GM18505 (cell line): ENCODE data around the gene CIT.

Experiments
- ATAC-seq: cut with Tn5 transposase; IDR thresholded peaks from one replicate; pipeline ENCODE4 v1.9.1; 2021; ENCODE audit not compliant: unreplicated experiment
- POLR2A ChIP-seq: IDR thresholded peaks from 4 replicates; pipeline ENCODE4 v1.6.1; 2011; ENCODE audit warnings: borderline replicate concordance; ENCODE audit not compliant: insufficient read depth, insufficient read length; ENCODE audit errors: extremely low read depth

CIT gene

DNA sequence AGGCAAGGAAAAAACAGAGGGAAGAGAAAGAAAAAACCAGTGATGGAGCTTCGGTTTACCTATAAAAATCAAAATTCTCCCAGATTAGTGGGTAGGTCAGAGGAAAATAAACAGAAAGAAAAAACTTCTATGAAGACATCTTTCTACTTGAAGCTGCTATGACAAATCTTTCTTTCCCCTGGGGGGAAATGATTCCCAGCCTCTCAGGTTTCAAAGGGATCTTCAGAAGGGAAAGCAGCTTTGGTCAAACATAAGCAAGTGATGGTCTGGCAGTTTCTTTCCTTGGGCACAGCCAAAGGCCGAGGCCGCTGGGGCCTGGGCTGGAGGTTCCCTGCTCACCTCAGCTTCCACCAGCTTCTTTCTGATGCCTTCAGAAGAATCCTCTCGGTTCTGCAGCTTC is 104.7 kb downstream of the CIT start:
- no peak for TF ChIP-seq POLR2A
- ATAC-seq: no peak

DNA sequence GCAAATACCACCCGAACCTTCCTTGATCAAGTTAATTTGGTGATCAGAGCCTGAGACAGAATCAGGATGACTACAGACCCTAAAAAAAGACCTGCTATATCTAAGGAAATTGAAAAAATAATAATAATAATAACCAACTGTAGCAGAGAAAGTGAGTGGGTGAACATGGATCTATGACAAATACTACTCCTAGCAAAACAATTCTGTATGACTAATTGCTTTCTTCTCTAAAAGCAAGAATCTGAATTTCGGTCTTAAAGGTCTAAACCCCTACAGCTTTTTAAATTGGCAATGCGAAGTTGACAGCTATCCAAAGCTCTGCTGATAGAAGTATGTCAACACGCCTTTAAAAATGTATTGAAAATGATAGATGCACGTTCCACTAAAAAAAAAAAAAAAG is 107.0 kb downstream of the CIT start:
- TF ChIP-seq POLR2A: no peak
- ATAC-seq: no peak

GRCh38 chr12:119762619-119763018 is 114.5 kb downstream of the CIT start:
- ATAC-seq: no peak
- TF ChIP-seq POLR2A: no peak

GRCh38 chr12:119758722-119759121 is 118.4 kb downstream of the CIT start:
- no peak for ATAC-seq
- no peak for TF ChIP-seq POLR2A

DNA sequence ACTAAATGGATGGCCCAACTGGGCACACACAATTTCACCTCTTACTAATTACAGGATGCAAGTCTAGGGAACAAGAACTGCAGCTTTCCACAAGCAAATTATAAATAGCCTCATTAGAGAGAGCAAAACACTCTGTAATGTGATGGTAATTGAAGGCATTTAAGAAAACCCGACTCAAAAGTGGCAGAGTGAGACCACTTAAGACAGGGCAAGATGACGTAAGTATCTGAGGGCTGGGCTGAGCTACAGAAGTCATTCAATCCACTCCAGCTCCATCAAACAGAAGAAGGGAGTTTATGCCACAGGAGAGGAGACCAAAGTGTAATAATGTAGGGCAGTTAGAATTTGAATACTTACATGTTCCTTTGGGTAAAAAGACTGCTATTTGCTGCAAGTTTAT is 118.9 kb downstream of the CIT start:
- no peak for TF ChIP-seq POLR2A
- no peak for ATAC-seq

DNA sequence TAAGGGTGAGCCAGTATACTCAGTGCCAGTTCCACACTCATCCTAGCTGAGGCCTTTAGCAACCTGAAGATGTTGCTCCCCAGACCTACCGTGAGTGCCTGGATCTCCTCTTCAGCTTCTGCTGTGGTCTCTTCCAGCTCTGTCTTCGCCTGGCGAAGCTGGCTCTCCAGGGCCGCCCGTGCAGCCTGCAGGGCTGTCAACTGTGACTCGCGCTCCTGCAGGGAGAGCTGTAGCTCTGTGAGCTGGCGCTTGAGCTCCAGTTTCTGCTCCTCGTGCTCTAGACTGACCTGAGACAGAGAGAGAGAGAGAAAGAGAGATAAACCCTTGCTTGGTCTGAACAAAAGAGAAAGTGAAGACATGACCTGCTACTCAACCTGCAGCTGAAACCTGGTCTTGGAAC is 125.2 kb downstream of the CIT start:
- TF ChIP-seq POLR2A: no peak
- ATAC-seq: no peak

- ATAC-seq: no peak
- TF ChIP-seq POLR2A: no peak
These were observed 127.5 kb downstream of the CIT start for GRCh38 chr12:119749666-119750065.

DNA sequence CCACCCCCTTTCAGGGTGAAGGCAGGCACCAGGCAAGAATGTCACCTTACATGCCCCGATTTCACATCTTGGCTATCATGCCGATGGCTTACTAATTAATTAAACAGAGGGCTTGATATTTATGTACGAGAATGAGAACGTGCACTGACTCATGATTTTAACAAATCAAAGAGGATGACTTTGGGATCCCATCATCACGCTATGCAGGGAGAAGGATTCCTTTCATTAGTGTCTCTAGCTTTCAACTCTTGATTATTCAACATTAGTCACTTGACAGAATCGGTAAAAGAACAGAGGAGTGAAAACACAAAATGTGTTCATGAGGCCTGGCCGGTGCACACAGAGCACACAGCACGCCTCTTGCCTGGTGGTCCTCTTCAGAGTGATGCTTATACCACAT is 128.6 kb downstream of the CIT start:
- no peak for ATAC-seq
- TF ChIP-seq POLR2A: no peak

DNA sequence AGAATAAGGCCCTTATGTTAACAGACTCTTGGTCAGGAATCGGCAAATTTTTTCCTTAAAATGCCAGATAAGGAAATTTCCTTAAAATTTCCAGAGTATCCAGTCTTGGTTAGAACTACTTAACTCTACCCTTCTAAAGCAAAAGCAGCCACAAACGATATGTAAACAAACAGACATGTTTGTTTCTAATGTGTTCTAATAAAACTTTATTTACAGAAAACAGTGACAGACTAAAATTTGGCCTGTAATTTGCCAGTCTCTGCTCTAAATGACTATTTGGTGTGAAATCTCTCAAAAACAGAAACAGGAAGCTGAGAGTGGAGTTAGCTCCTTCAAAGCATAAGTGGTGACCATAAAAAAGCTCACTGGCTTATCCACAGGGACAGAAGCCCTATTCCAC is 131.0 kb downstream of the CIT start:
- no peak for ATAC-seq
- TF ChIP-seq POLR2A: no peak

DNA sequence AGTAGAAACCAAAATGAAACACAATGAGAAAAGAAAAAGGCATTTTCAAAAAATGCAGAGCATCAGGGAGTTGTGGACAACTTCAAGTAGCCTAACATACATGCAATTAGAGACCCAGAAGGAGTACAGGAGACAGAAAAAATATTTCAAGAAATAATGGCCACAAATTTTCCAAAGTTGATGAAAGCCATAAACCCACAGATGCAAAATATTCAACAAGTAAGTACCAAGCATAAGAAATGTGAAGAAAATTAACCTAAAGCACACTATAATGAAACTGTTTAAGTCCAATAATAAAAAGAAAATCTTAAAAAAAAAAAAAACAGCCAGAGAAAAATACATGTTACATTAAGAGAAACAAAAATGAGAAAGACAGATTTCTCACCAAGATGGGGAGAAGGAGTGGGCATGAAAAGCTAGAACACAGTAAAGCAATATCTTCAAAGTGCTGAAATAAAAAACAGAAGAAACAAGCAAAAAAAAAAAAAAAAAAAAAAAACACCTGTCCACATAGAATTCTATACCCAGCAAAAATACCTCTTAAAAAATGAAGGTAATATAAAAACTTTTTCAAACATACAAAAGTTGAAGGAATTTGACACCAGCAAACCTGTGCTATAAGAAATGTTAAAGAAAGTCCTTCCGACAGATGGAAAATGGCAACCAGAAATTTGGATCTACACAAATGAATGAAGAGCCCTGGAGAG is 132.1 kb downstream of the CIT start:
- no peak for ATAC-seq
- no peak for TF ChIP-seq POLR2A

GRCh38 chr12:119742700-119743099 is 134.4 kb downstream of the CIT start:
- TF ChIP-seq POLR2A: no peak
- ATAC-seq: no peak

GRCh38 chr12:119740830-119741229 is 136.3 kb downstream of the CIT start:
- no peak for TF ChIP-seq POLR2A
- ATAC-seq: no peak

GRCh38 chr12:119735079-119735478 is 142.0 kb downstream of the CIT start:
- no peak for ATAC-seq

DNA sequence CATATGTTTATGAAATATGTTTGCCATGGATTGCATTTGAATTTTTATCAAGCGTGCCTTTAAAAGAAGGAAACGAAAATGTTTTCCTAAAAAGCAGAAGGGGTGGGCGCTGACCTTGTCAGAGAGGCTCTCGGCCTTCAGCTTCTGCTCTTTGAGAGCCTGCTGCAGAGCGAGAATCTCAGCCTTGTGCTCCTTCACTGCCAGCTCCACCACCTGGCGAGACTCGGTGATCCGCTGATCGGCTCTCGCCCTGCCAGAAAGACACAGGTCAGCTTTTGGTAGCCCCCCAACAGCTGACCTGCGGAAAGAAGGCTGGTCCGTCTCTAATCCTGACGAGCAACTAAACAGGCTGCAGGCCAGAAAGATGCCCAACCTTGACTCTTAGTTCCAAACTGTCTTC is 146.7 kb downstream of the CIT start:
- ATAC-seq: no peak
- no peak for TF ChIP-seq POLR2A

More at GRCh38 chr12:119735079-119735478, 142.0 kb downstream of the CIT start:
- TF ChIP-seq POLR2A: no peak

- TF ChIP-seq POLR2A: no peak
- no peak for ATAC-seq
These were observed 147.2 kb downstream of the CIT start for GRCh38 chr12:119729871-119730270.
